Upper lobe of left lung (tissue), 4 donors: ENCODE data around the gene NT5DC1.

Experiments
- CTCF ChIP-seq, 6 experiments: fragments of 450-650 bp in 4 of 6; fragments of 200-600 bp in 2 of 6; sonication (generic) in 2 of 6; IDR thresholded peaks; one replicate each; pipeline ENCODE4 v1.5.1; 2016 to 2019; ENCODE audit warnings: antibody characterized with exemption in 6 of 6
- EP300 ChIP-seq, 4 donors: sonication (generic); formaldehyde crosslinking; IDR thresholded peaks; one replicate each; pipeline ENCODE4 v1.5.1; 2017; ENCODE audit warnings: antibody characterized with exemption in 4 of 4, control low read depth in 2 of 4
- POLR2A ChIP-seq, 4 donors: fragments of 450-650 bp; IDR thresholded peaks; one replicate each; pipeline ENCODE4 v1.5.1; 2016 to 2017; ENCODE audit warnings: antibody characterized with exemption in 4 of 4, mild to moderate bottlenecking in 2 of 4

GRCh38 chr6:116271149-116271708, 170.6 kb downstream of the NT5DC1 start:
- TF ChIP-seq CTCF (IDR thresholded peaks at IDR 0.05), result no peak
- TF ChIP-seq POLR2A (IDR thresholded peaks at IDR 0.05), result no peak
- no peak for TF ChIP-seq EP300 (IDR thresholded peaks at IDR 0.05)
